Muscle of leg (tissue), 11 donors: ENCODE measurements around the gene TANGO6. TPM values are rescaled to one million over a fixed set of nuclear protein-coding genes. Genes with fewer than 3 reads are reported as not detected.

Experiments used
- DNase-seq: peaks from one replicate; pipeline ENCODE4 v3.0.0; 2013
- H3K27ac ChIP-seq: one replicate; pipeline ENCODE4 v1.5.1; 2013; ENCODE audit warnings: mild to moderate bottlenecking, low read length, control low read depth
- H3K27me3 ChIP-seq: one replicate; pipeline ENCODE4 v1.6.1; 2013; ENCODE audit warnings: low read length; ENCODE audit not compliant: control insufficient read depth, insufficient read depth
- H3K36me3 ChIP-seq: one replicate; pipeline ENCODE4 v1.6.1; 2013; ENCODE audit warnings: low read length; ENCODE audit not compliant: control insufficient read depth, insufficient read depth
- H3K4me1 ChIP-seq: one replicate; pipeline ENCODE4 v1.6.1; 2013; ENCODE audit warnings: low read length; ENCODE audit not compliant: control insufficient read depth, insufficient read depth
- H3K4me3 ChIP-seq: one replicate; pipeline ENCODE4 v1.5.1; 2013; ENCODE audit warnings: low read length, control low read depth
- H3K9me3 ChIP-seq: replicated peaks from 2 replicates; pipeline ENCODE4 v1.6.1; 2013; ENCODE audit warnings: low read depth, low read length; ENCODE audit not compliant: control insufficient read depth
- WGBS: methylation state at CpG from one replicate; pipeline ENCODE4 v1.1.5; 2013; ENCODE audit warnings: missing lambda C conversion rate; ENCODE audit not compliant: insufficient coverage; 5-methylcytosine and 5-hydroxymethylcytosine counted together
- polyA plus RNA-seq, 8 donors: library from polyadenylated mRNA; unstranded; fragments of 120-200 nt; gene quantifications; one replicate each; pipeline versions ENCODE4 v1.2.1 to v1.2.3, GENCODE V29; 2013; ENCODE audit warnings: inconsistent platforms in 1 of 8, low replicate concordance in 1 of 8; ENCODE audit not compliant: insufficient read length in 8 of 8, insufficient read depth in 1 of 8
- total RNA-seq: library from RNA; stranded (reverse); fragments of 120-200 nt; gene quantifications from one replicate; pipeline ENCODE4 v1.2.4, GENCODE V29; 2013

Gene TANGO6
- total and polyA plus RNA-seq, 9 donors = 4.3 to 9.7 (median 5.4) TPM

DNA sequence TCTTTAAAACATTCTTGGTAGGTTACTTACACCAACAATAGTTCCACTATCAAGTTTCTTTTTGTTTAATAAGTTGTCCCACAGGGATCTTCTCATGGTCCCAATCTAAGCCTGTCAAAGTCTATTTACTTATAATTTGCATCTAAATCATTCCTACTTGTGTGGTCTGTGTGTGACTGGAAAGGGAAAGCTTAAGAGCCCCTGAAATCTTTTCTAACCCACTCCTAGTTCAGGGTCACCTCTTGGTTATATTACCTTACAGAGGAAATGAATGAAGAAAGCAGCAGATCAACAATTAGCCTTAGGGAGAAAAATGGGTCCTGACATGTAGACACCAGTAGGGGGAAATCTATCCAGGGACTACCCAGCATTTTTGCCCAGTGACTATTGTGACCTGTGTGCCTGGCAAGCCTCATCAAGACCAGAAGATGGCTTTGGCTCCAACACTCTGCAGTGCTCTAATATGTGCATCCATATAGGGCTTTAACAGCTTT lies 151.7 kb downstream of the TANGO6 start:
- no peaks in the 10 kb centered on the region for H3K9me3 ChIP-seq
- no peaks in the 10 kb centered on the region for H3K4me1 ChIP-seq
- no peaks in the 10 kb centered on the region for H3K27me3 ChIP-seq
- no peak for DNase-seq
- H3K27ac ChIP-seq = no peak overlapping the region
- H3K4me3 ChIP-seq = no peak overlapping the region
- no peaks in the 10 kb centered on the region for H3K36me3 ChIP-seq

DNA sequence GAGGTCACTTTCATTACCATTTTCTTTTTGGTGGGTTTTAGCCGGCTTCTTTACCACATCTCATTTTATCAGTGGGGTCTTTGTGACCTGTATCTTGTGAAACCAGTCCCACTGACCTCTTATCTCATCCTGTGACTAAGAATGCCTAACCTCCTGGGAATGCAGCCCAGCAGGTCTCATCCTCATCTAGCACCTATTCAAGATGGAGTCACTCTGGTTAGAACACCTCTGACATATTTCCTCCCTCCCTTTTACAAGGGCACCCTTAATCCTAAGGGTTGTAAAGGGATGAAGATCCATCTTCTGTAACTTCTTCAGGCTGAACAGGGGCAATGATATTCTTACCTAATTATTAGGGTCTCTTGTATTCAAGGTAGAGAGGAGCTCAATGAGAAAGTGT lies 154.2 kb downstream of the TANGO6 start:
- no peak for DNase-seq
- H3K36me3 ChIP-seq = no peaks in the 10 kb centered on the region
- no CpG with 5 or more reads among the region's 1 CpG for WGBS
- H3K27ac ChIP-seq = no peak overlapping the region
- no peak overlapping the region for H3K4me3 ChIP-seq
- no peaks in the 10 kb centered on the region for H3K9me3 ChIP-seq
- no peaks in the 10 kb centered on the region for H3K27me3 ChIP-seq
- no peaks in the 10 kb centered on the region for H3K4me1 ChIP-seq

DNA sequence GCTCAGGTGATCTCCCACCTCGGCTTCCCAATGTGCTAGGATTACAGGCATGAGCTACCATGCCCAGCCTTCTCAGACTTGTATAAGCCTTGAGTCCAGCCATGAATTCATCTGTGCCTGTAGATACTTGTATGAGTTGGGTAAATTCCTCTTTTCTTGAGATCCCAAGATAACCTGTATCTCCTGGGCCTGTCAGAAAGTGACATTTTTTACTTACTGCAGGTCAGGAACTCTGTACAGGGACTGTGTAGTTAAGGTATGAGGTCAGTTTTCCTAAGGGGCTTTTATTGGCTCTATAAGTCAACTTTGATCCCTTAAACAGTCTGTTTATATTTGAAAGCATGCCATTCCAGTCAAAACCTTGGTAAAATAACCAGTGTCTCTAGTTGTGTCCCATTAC lies 155.8 kb downstream of the TANGO6 start:
- H3K27ac ChIP-seq = no peak overlapping the region

DNA sequence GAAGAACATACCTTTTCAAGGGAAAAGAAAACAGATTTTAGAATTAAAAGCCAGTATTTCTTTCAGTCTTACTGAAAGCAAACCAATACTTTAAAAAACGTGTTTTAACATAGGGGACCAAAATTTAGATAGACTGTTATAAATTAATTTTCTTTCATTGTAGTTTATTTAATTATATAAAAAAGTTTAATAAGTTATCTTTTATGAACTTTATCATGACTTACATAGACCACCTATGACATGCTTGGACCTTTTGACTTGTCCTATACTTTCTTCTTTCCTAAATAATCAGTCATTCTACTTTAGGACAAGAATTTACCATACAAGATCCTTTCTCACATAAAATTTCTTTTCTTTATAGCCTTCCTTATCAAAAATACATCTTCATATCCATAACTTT lies 160.2 kb downstream of the TANGO6 start:
- Histone ChIP-seq H3K9me3 (peaks cover 6% of the 10 kb centered on the region), H3K4me3 (no peak overlapping the region), H3K4me1 (no peaks in the 10 kb centered on the region), H3K27ac (no peak overlapping the region), H3K36me3 (no peaks in the 10 kb centered on the region), H3K27me3 (no peaks in the 10 kb centered on the region)
- no CpG with 5 or more reads among the region's 1 CpG for WGBS
- DNase-seq = no peak

More for the DNA sequence above, 155.8 kb downstream of the TANGO6 start:
- Histone ChIP-seq H3K4me3 (no peak overlapping the region), H3K4me1 (no peaks in the 10 kb centered on the region), H3K27me3 (no peaks in the 10 kb centered on the region), H3K9me3 (peaks cover 6% of the 10 kb centered on the region), H3K36me3 (no peaks in the 10 kb centered on the region)
- WGBS = 100% methylated on average over 1 of the region's 1 CpG
- DNase-seq = no peak

DNA sequence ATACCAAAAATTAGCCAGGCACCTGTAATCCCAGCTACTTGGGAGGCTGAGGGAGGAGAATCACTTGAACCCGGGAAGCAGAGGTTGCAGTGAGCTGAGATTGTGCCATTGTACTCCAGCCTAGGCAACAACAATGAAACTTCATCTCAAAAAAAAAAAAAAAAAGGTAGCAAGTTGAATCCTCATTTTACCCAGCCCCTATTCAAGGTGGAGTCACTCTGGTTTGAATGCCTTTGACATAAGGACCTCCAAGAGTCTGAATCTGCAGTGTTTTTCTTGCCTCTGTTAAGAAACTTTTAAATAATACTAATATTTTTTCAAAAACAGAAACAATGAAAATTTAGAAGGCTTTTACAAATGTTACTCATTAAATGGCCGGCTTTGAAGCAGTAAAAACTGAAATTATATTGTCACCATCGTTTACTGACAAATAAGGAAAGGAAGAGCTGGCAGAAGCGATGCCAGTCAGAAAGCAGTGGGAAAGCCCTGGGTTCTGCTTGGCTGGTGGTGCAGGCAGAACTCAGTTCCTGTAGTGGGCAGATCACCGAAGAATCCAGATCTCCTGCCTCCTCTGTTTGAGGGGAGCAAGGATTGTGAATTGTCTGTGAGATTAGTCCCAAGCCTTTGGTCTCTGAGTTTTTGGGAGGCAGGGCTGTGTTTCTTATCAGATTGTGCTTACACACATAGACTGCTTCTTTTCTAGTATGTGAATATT lies 162.5 kb downstream of the TANGO6 start:
- peaks cover 6% of the 10 kb centered on the region for H3K9me3 ChIP-seq
- no peak overlapping the region for H3K4me3 ChIP-seq
- H3K27ac ChIP-seq = no peak overlapping the region
- DNase-seq = no peak
- no peaks in the 10 kb centered on the region for H3K36me3 ChIP-seq
- no peaks in the 10 kb centered on the region for H3K4me1 ChIP-seq
- H3K27me3 ChIP-seq = no peaks in the 10 kb centered on the region
- WGBS = 100% methylated on average over 3 of the region's 5 CpGs

DNA sequence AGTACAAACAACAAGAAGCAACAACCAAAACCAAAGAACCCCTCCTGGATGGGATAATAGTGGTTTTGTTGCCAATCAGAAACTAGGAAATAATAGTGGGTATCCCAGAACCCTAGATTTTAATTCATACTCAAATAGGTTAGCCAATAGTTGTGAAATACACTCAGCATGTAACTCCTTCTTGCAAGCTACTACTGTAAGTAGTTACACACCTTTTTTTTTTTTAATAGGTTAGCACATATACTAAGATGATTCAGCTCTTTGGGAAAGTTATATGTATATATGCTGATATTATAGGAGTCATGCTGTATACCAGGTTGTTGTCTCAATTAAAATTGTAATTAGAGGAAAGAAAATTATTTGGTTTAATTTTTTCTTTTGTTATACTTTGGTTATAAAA lies 169.6 kb downstream of the TANGO6 start:
- Histone ChIP-seq H3K4me3 (no peak overlapping the region), H3K4me1 (no peaks in the 10 kb centered on the region), H3K36me3 (no peaks in the 10 kb centered on the region), H3K27ac (no peak overlapping the region), H3K9me3 (no peaks in the 10 kb centered on the region), H3K27me3 (no peaks in the 10 kb centered on the region)
- DNase-seq = no peak

DNA sequence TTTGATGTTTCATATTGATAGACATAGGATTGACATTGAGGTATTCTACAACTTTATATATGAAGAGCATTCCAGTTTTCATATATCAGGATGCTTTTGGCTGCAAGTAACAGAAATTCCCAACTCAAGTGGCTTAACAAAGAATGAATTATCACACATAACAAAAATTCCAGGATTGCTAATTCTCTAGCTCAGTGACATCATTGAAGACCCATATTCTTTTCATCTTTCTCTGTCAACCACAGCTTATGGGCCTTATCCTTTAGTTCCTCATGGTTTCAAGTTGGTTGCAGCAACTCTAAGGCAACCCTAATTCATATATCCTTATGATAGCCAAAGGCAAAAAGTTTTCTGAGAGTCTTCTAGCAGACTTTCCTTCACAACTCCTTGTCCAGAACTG lies 170.7 kb downstream of the TANGO6 start:
- DNase-seq = no peak
- Histone ChIP-seq H3K27ac (no peak overlapping the region), H3K27me3 (no peaks in the 10 kb centered on the region), H3K4me3 (no peak overlapping the region), H3K9me3 (no peaks in the 10 kb centered on the region), H3K36me3 (no peaks in the 10 kb centered on the region), H3K4me1 (no peaks in the 10 kb centered on the region)

DNA sequence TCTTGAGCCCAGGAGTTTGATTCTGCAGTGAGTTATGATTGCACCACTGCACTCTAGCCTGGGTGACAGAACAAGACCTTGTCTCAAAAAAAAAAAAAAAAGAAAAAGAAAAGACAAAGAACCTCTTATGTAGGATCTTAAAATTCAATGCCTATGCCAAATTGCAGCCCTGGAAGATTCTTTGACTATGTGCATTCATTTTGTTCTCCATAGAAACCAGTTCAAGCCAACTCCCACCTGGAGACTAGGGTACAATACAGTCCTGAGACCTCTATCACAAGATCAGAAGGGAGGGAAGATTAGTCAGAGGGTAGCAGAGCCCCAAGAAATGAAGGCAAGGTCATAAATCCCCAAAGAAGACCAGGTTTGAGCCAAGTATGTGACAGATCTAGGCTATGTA lies 171.5 kb downstream of the TANGO6 start:
- H3K9me3 ChIP-seq = no peaks in the 10 kb centered on the region
- no peak overlapping the region for H3K4me3 ChIP-seq
- H3K27me3 ChIP-seq = no peaks in the 10 kb centered on the region
- no peak overlapping the region for H3K27ac ChIP-seq
- DNase-seq = no peak
- no peaks in the 10 kb centered on the region for H3K4me1 ChIP-seq
- H3K36me3 ChIP-seq = no peaks in the 10 kb centered on the region

DNA sequence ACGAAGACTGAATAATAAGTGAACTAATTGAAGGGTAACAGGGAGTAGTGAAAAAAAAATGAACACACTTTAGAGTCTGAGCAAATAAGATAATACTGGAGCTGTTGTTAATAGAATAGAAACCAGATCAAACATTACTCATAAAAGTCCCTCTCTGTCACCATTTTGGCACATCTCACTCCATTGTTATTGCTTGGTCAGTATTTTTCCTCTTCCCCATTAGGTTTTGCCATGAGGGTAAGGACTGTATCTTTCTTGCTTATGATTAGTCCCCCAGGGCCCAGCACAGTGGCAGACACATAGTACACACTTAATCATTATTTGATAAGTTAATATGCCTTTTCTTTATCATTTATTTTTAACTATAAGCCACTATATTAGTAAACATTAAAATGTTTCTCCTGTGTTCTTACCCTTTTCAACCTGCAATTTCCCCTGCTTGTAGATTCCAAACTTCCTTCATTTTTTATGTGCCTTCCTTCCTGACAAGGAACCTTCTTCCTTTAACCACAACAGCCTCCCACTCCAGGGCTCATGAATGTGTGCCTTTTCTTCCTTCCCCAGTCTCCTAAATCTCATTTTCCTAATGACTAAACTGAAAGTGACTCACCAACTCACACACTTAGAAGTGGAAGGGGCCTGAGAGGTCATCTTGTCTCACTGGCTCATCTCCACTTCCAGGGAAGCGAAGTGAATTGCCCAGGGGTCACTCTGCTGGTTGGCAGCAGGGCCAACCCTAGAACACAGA lies 173.9 kb downstream of the TANGO6 start:
- no peak for DNase-seq
- Histone ChIP-seq H3K9me3 (no peaks in the 10 kb centered on the region), H3K4me1 (no peaks in the 10 kb centered on the region), H3K27me3 (no peaks in the 10 kb centered on the region), H3K36me3 (no peaks in the 10 kb centered on the region), H3K27ac (no peak overlapping the region), H3K4me3 (no peak overlapping the region)
- 71% methylated on average over 1 of the region's 2 CpGs for WGBS

DNA sequence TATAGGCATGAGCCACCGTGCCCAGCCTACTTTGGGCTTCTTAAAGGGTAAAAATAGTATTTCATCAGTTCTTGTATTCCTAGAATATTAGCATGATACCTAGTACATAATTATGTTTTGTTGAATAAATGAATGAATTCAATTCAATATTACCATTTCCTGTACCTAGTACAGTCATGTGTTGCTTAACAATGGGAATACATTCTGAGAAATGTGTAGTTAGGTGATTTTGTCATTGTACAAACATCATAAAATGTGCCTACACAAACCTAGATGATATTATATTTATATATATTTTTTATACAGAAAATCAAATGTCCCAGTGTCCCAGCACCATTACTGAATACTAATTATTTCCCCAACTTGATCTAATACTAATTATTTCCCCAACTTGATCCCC lies 176.5 kb downstream of the TANGO6 start:
- no peak for DNase-seq
- Histone ChIP-seq H3K27me3 (no peaks in the 10 kb centered on the region), H3K9me3 (no peaks in the 10 kb centered on the region), H3K27ac (no peak overlapping the region), H3K4me1 (no peaks in the 10 kb centered on the region), H3K36me3 (no peaks in the 10 kb centered on the region), H3K4me3 (no peak overlapping the region)
- WGBS = no CpG with 5 or more reads among the region's 1 CpG
